Renal pelvis (tissue), 4 donors: ENCODE measurements around the gene ICAM3. TPM values are rescaled to one million over a fixed set of nuclear protein-coding genes. Genes with fewer than 3 reads are reported as not detected.

Experiments used
- DNase-seq: peaks from one replicate; pipeline ENCODE4 v3.0.0-alpha.2; 2013
- polyA plus RNA-seq, 3 donors: library from polyadenylated mRNA; unstranded; fragments of 120-200 nt; gene quantifications; one replicate each; pipeline ENCODE4 v1.2.1, GENCODE V29; 2013; ENCODE audit not compliant: insufficient read length in 3 of 3

The ICAM3 gene
- polyA plus RNA-seq, 3 donors = 8.6 to 10.0 (median 9.9) TPM

DNA sequence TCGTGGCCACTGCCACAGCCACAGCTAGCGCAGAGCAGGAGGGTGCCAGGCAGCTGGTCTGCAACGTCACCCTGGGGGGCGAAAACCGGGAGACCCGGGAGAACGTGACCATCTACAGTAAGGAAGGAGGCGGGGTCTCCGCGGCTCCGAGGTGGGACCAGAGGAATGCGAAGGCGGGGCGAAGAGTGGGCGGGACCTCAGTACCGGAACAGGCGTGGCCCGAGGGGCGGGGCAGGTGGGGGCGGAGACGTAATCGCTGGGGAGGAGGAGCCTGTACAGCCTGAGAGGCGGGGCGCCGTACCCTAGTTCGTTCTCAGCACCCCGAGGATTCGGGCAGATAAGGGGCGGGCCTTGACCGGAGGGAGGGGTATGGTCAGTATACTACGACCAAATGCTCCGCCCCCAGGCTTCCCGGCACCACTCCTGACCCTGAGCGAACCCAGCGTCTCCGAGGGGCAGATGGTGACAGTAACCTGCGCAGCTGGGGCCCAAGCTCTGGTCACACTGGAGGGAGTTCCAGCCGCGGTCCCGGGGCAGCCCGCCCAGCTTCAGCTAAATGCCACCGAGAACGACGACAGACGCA is 47.1 kb downstream of the ICAM3 start:
- no peak for DNase-seq

- no peak for DNase-seq
Observed at GRCh38 chr19:10291554-10292205, 47.7 kb downstream of the ICAM3 start.

- DNase-seq = no peak
Observed at GRCh38 chr19:10290876-10291553, 48.4 kb downstream of the ICAM3 start.

DNA sequence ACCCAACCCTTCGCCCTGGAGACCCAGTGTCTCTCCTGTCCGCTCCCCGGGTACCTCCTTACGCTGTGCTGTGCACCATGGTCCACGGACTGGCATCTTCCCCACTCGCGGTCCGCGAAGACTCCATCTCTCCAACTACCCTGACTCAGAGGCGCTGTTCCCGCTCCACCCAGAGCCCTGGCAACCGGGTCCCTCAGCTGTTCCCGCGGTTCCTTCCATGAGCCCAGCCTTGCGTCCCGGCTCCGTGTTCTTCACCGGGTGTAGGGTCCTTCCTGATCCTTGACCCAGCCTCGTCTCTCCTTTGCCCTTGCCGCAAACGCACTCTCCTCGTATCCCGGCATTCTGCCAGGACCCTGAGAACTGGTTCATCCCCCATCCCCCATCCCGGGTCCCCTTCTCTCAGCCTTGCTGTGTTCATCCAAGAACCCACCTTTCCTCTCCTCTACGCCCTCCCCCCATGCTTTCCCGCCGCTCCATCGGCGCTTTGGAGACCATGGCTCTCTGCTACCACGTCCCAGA is 49.0 kb downstream of the ICAM3 start:
- DNase-seq = no peak

DNA sequence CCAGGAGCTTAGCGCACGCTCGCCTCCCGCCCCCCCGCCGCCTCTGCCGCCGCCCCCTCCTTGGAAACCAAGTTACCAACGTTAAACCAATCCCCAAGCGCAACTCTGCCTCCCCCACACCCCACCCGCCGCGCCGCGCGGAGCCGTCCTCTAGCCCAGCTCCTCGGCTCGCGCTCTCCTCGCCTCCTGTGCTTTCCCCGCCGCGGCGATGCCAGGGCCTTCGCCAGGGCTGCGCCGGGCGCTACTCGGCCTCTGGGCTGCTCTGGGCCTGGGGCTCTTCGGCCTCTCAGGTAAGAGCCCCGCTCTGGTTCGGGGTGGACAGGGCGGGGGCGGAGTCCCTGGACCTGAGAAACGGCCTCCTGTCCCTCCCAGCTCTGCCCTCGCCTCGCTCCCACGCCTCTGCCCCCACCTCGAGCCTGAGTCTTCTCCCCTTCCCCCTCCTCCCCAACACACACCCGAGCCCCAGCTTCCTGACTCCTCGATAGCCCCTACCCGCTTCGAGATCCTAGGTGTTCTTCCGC is 49.5 kb downstream of the ICAM3 start, which contains the start of gene ICAM5:
TSS of gene ICAM5 (plus strand) at position 117 of the 521 bp plus-strand sequence. CDS start at position 209, 92 bp downstream.
- DNase-seq = no peak

DNA sequence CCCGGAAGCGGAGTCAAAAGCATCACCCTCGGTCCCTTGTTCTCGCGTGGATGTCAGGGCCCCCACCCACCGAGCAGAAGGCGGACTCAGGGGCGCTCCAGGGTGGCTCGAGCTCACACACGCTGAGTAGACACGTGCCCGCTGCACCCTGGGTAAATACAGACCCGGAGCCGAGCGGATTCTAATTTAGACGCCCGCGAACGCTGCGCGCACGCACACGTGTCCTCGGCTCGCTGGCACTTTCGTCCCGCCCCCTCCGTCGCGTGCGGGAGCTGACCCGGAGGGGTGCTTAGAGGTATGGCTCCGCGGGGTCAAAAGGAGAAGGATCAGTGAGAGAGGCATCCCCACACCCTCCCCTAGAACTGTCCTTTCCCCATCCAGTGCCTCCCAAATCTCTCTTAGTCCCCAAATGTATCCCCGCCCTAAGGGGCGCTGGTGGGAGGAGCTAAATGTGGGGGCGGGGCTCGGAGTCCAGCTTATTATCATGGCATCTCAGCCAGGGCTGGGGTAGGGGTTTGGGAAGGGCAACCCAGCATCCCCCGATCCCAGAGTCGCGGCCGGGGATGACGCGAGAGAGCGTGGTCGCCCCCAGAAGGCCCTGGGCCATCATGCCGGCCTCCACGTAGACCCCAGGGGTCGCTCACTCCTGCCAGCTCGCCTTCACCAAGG is 50.1 kb downstream of the ICAM3 start:
- no peak for DNase-seq

DNA sequence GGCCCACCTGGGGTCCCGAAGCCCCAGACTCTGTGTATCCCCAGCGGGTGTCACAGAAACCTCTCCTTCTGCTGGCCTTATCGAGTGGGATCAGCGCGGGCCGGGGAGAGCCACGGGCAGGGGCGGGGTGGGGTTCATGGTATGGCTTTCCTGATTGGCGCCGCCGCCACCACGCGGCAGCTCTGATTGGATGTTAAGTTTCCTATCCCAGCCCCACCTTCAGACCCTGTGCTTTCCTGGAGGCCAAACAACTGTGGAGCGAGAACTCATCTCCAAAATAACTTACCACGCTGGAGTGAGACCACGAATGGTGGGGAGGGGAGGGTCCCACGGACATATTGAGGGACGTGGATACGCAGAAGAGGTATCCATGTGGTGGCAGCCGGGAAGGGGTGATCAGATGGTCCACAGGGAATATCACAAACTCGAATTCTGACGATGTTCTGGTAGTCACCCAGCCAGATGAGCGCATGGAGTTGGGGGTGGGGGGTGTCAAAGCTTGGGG is 50.7 kb downstream of the ICAM3 start:
- no peak for DNase-seq

DNA sequence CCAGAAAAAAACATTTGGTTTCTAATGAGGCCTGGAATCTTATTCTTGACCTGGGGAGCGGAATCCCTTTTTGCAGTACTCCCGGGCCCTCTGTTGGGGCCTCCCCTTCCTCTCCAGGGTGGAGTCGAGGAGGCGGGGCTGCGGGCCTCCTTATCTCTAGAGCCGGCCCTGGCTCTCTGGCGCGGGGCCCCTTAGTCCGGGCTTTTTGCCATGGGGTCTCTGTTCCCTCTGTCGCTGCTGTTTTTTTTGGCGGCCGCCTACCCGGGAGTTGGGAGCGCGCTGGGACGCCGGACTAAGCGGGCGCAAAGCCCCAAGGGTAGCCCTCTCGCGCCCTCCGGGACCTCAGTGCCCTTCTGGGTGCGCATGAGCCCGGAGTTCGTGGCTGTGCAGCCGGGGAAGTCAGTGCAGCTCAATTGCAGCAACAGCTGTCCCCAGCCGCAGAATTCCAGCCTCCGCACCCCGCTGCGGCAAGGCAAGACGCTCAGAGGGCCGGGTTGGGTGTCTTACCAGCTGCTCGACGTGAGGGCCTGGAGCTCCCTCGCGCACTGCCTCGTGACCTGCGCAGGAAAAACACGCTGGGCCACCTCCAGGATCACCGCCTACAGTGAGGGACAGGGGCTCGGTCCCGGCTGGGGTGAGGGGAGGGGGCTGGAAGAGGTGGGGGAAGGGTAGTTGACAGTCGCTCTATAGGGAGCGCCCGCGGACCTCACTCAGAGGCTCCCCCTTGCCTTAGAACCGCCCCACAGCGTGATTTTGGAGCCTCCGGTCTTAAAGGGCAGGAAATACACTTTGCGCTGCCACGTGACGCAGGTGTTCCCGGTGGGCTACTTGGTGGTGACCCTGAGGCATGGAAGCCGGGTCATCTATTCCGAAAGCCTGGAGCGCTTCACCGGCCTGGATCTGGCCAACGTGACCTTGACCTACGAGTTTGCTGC is 52.4 kb downstream of the ICAM3 start, which contains the start of gene ICAM4:
TSS of gene ICAM4 (plus strand) at position 153 of the 935 bp plus-strand sequence. CDS start at position 211, 58 bp downstream.
- peak; percentile 89 for DNase-seq

- no peak for DNase-seq
Observed at GRCh38 chr19:10285393-10285792, 54.0 kb downstream of the ICAM3 start.

DNA sequence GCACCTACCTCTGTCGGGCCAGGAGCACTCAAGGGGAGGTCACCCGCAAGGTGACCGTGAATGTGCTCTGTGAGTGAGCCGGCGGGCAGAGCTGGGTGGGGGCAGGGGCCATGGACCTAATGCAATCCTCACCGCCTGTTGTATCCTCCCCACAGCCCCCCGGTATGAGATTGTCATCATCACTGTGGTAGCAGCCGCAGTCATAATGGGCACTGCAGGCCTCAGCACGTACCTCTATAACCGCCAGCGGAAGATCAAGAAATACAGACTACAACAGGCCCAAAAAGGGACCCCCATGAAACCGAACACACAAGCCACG is 54.5 kb downstream of the ICAM3 start:
- no peak for DNase-seq

DNA sequence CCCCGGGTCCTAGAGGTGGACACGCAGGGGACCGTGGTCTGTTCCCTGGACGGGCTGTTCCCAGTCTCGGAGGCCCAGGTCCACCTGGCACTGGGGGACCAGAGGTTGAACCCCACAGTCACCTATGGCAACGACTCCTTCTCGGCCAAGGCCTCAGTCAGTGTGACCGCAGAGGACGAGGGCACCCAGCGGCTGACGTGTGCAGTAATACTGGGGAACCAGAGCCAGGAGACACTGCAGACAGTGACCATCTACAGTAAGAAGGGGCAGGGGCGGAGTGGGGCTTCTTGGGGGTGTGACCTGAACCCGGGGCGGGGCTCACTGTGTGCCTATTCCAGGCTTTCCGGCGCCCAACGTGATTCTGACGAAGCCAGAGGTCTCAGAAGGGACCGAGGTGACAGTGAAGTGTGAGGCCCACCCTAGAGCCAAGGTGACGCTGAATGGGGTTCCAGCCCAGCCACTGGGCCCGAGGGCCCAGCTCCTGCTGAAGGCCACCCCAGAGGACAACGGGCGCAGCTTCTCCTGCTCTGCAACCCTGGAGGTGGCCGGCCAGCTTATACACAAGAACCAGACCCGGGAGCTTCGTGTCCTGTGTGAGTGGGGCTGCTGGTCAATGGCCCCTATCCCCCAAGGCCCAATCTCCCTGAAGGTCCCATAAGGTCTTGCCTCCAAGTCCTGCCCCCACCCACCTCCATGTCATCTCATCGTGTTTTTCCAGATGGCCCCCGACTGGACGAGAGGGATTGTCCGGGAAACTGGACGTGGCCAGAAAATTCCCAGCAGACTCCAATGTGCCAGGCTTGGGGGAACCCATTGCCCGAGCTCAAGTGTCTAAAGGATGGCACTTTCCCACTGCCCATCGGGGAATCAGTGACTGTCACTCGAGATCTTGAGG is 55.1 kb downstream of the ICAM3 start:
- DNase-seq = no peak

Other genes with a start within 250 kb of the ICAM3 start
- 1 to 10 TPM; 1.6 to 3.9 (median 3.5) TPM for gene ANGPTL6, start 236.9 kb downstream of the ICAM3 start, polyA plus RNA-seq
- 10 to 100 TPM; 35.7 to 45.6 (median 36.6) TPM for gene PPAN, start 233.3 kb downstream of the ICAM3 start, polyA plus RNA-seq
- gene P2RY11, start 227.9 kb downstream of the ICAM3 start, polyA plus RNA-seq = 10 to 100 TPM; 14.2 to 19.3 (median 18.4) TPM
- 100 to 1,000 TPM; 197 to 223 (median 211) TPM for gene EIF3G, start 219.7 kb downstream of the ICAM3 start, polyA plus RNA-seq
- 100 to 1,000 TPM; 102 to 125 (median 107) TPM for gene DNMT1, start 144.7 kb downstream of the ICAM3 start, polyA plus RNA-seq
- gene S1PR2, start 108.3 kb downstream of the ICAM3 start, polyA plus RNA-seq = 10 to 100 TPM; 12.1 to 13.5 (median 12.3) TPM
- gene MRPL4, start 87.4 kb downstream of the ICAM3 start, polyA plus RNA-seq = 10 to 100 TPM; 47.5 to 58.3 (median 58.1) TPM
- 1 to 10 TPM; 5.0 to 6.6 (median 5.6) TPM for gene ICAM1, start 68.5 kb downstream of the ICAM3 start, polyA plus RNA-seq
- gene ICAM4, start 52.7 kb downstream of the ICAM3 start, polyA plus RNA-seq = under 1 TPM; 0.49 to 0.62 (median 0.53) TPM
- under 1 TPM in 2 of 3 donors, not detected in 1; 0.10 to 0.17 TPM for gene ICAM5, start 49.7 kb downstream of the ICAM3 start, polyA plus RNA-seq
- 10 to 100 TPM in 1 of 3 donors, 1 to 10 TPM in 2; 5.8 to 10.2 (median 7.5) TPM for gene ZGLP1, start 29.8 kb downstream of the ICAM3 start, polyA plus RNA-seq
- gene FDX2, start 23.6 kb downstream of the ICAM3 start, polyA plus RNA-seq = 10 to 100 TPM; 18.9 to 25.4 (median 22.1) TPM
- gene RAVER1, start 6.1 kb downstream of the ICAM3 start, polyA plus RNA-seq = 10 to 100 TPM; 31.9 to 43.4 (median 37.1) TPM
- 100 to 1,000 TPM; 115 to 155 (median 151) TPM for gene TYK2, start 40.9 kb upstream of the ICAM3 start, polyA plus RNA-seq
- 100 to 1,000 TPM; 166 to 183 (median 170) TPM for gene CDC37, start 63.9 kb upstream of the ICAM3 start, polyA plus RNA-seq
- 1 to 10 TPM; 2.0 to 2.6 (median 2.1) TPM for gene PDE4A, start 80.9 kb upstream of the ICAM3 start, polyA plus RNA-seq
- gene KEAP1, start 163.7 kb upstream of the ICAM3 start, polyA plus RNA-seq = 10 to 100 TPM; 73.5 to 81.5 (median 74.1) TPM
- 1 to 10 TPM; 1.2 to 1.4 (median 1.2) TPM for gene S1PR5, start 177.8 kb upstream of the ICAM3 start, polyA plus RNA-seq
- 10 to 100 TPM; 34.8 to 39.1 (median 35.1) TPM for gene ATG4D, start 204.3 kb upstream of the ICAM3 start, polyA plus RNA-seq
- 10 to 100 TPM; 31.4 to 39.5 (median 38.4) TPM for gene KRI1, start 226.4 kb upstream of the ICAM3 start, polyA plus RNA-seq
- gene CDKN2D, start 229.4 kb upstream of the ICAM3 start, polyA plus RNA-seq = 10 to 100 TPM in 1 of 3 donors, 1 to 10 TPM in 2; 8.5 to 12.4 (median 8.9) TPM
- 10 to 100 TPM; 43.2 to 60.3 (median 58.5) TPM for gene AP1M2, start 247.7 kb upstream of the ICAM3 start, polyA plus RNA-seq